Gastrocnemius medialis (tissue), 4 donors: ENCODE data around the gene TXLNB.

Experiments used
- CTCF ChIP-seq, 5 experiments: fragments of 450-650 bp in 3 of 5; fragments of 200-600 bp in 2 of 5; sonication (generic) in 2 of 5; IDR thresholded peaks in 4 of 5; conservative IDR thresholded peaks in 1 of 5; 1 replicate in 4 of 5; 2 replicates in 1 of 5; pipeline ENCODE4 v1.5.1; 2016 to 2019; ENCODE audit warnings: antibody characterized with exemption in 5 of 5, mild to moderate bottlenecking in 3 of 5, moderate library complexity in 3 of 5
- POLR2A ChIP-seq, 2 donors: fragments of 450-650 bp; IDR thresholded peaks; one replicate each; pipeline ENCODE4 v1.6.1; 2017; ENCODE audit warnings: antibody characterized with exemption in 2 of 2, mild to moderate bottlenecking in 2 of 2, moderate library complexity in 2 of 2

- no peak for TF ChIP-seq CTCF (IDR thresholded peaks at IDR 0.05 in 4 of 5, conservative IDR thresholded peaks at IDR 0.05 in 1 of 5)
- TF ChIP-seq POLR2A (IDR thresholded peaks at IDR 0.05) = no peak
Observed at GRCh38 chr6:139194740-139195139, 97.1 kb downstream of the TXLNB start.
